ENCODE results near the gene RNF144B. TPM values are rescaled to one million over a fixed set of nuclear protein-coding genes. Genes with fewer than 3 reads are reported as not detected.

Gene RNF144B
- total and polyA plus RNA-seq, 2 donors (not counting 1 experiment from before 2014, with no cell fraction given): 0.61 to 0.83 TPM

GRCh38 chr6:18496462-18496861 lies 109.3 kb downstream of the RNF144B start:
- H3K9me3 ChIP-seq (ENCODE audit: control insufficient read depth, insufficient read depth, low read depth, low read length): no peaks in the 10 kb centered on the region
- no peaks in the 10 kb centered on the region for H3K27me3 ChIP-seq (ENCODE audit: control insufficient read depth, insufficient read depth, low read length)
- peak in 1 of 2 donors; percentile 82 for DNase-seq (ENCODE audit: low read depth in 2 of 2)
- no peaks in the 10 kb centered on the region for H4K20me1 ChIP-seq (ENCODE audit: control insufficient read depth, extremely low read depth, insufficient read depth, low read length)
- H3K4me2 ChIP-seq (ENCODE audit: extremely low read depth, insufficient read depth, low read length): no peak overlapping the region
- no peak overlapping the region for H3K4me3 ChIP-seq (replicated peaks in 1 of 4; ENCODE audit: control extremely low read depth in 1 of 4, insufficient read depth in 1 of 4, low read depth in 3 of 4, low read length in 4 of 4)
- H3K27ac ChIP-seq (ENCODE audit: insufficient read depth, low read length): no peak overlapping the region
- no peak overlapping the region for H2AFZ ChIP-seq (ENCODE audit: low read length)
- no peak overlapping the region for H3K9ac ChIP-seq (ENCODE audit: insufficient read depth, low read length)
- H3K36me3 ChIP-seq (ENCODE audit: control insufficient read depth, insufficient read depth, low read length): no peaks in the 10 kb centered on the region
- H3K79me2 ChIP-seq (ENCODE audit: control insufficient read depth, insufficient read depth, low read length): no peaks in the 10 kb centered on the region
- H3K4me1 ChIP-seq (ENCODE audit: control insufficient read depth, extremely low read depth, insufficient read depth, low read length): no peaks in the 10 kb centered on the region
- no peak for TF ChIP-seq CTCF (conservative IDR thresholded peaks at IDR 0.05 in 1 of 2, IDR thresholded peaks at IDR 0.05 in 1 of 2; ENCODE audit: low read depth in 1 of 2, low read length in 2 of 2)
- TF ChIP-seq EZH2 (IDR thresholded peaks at IDR 0.05; ENCODE audit: low read length, missing control alignments): no peak

DNA sequence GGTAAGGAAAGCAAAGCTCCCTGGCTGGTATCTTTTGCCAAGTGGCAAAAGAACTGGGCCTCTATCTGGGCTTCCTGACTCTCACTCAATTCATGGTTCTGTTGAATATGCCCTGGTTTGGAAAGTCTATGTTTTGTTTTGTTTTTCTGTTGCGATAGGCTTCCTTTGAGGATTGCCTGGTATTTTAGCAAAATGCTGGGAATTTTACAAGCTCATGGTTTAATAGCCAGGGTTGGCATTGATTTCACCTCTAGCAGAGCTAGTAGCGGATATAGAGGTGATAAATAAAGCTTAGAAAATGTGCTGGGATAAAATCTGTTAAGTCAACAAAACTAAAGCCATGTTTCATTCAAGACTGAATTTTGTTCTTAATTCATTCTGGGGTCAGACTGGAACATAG lies 109.9 kb downstream of the RNF144B start:
- Histone ChIP-seq H3K4me3 (replicated peaks in 1 of 4; ENCODE audit: control extremely low read depth in 1 of 4, insufficient read depth in 1 of 4, low read depth in 3 of 4, low read length in 4 of 4) (no peak overlapping the region), H2AFZ (ENCODE audit: low read length) (no peak overlapping the region), H3K4me2 (ENCODE audit: extremely low read depth, insufficient read depth, low read length) (no peak overlapping the region), H3K36me3 (ENCODE audit: control insufficient read depth, insufficient read depth, low read length) (no peaks in the 10 kb centered on the region), H3K9ac (ENCODE audit: insufficient read depth, low read length) (no peak overlapping the region), H3K27ac (ENCODE audit: insufficient read depth, low read length) (no peak overlapping the region), H3K4me1 (ENCODE audit: control insufficient read depth, extremely low read depth, insufficient read depth, low read length) (no peaks in the 10 kb centered on the region), H3K79me2 (ENCODE audit: control insufficient read depth, insufficient read depth, low read length) (no peaks in the 10 kb centered on the region), H4K20me1 (ENCODE audit: control insufficient read depth, extremely low read depth, insufficient read depth, low read length) (no peaks in the 10 kb centered on the region), H3K27me3 (ENCODE audit: control insufficient read depth, insufficient read depth, low read length) (no peaks in the 10 kb centered on the region), H3K9me3 (ENCODE audit: control insufficient read depth, insufficient read depth, low read depth, low read length) (no peaks in the 10 kb centered on the region)
- DNase-seq (ENCODE audit: low read depth in 2 of 2): peak in 1 of 2 donors; percentile 11
- TF ChIP-seq CTCF (conservative IDR thresholded peaks at IDR 0.05 in 1 of 2, IDR thresholded peaks at IDR 0.05 in 1 of 2; ENCODE audit: low read depth in 1 of 2, low read length in 2 of 2): no peak
- no peak for TF ChIP-seq EZH2 (IDR thresholded peaks at IDR 0.05; ENCODE audit: low read length, missing control alignments)

GRCh38 chr6:18498408-18498807 lies 111.3 kb downstream of the RNF144B start:
- no peak overlapping the region for H3K4me2 ChIP-seq (ENCODE audit: extremely low read depth, insufficient read depth, low read length)
- H4K20me1 ChIP-seq (ENCODE audit: control insufficient read depth, extremely low read depth, insufficient read depth, low read length): no peaks in the 10 kb centered on the region
- H3K79me2 ChIP-seq (ENCODE audit: control insufficient read depth, insufficient read depth, low read length): no peaks in the 10 kb centered on the region
- peaks cover 1% of the 10 kb centered on the region for H3K4me1 ChIP-seq (ENCODE audit: control insufficient read depth, extremely low read depth, insufficient read depth, low read length)
- H3K9me3 ChIP-seq (ENCODE audit: control insufficient read depth, insufficient read depth, low read depth, low read length): no peaks in the 10 kb centered on the region
- no peaks in the 10 kb centered on the region for H3K36me3 ChIP-seq (ENCODE audit: control insufficient read depth, insufficient read depth, low read length)
- no peaks in the 10 kb centered on the region for H3K27me3 ChIP-seq (ENCODE audit: control insufficient read depth, insufficient read depth, low read length)
- no peak overlapping the region for H2AFZ ChIP-seq (ENCODE audit: low read length)
- no peak overlapping the region for H3K4me3 ChIP-seq (replicated peaks in 1 of 4; ENCODE audit: control extremely low read depth in 1 of 4, insufficient read depth in 1 of 4, low read depth in 3 of 4, low read length in 4 of 4)
- no peak overlapping the region for H3K27ac ChIP-seq (ENCODE audit: insufficient read depth, low read length)
- no peak overlapping the region for H3K9ac ChIP-seq (ENCODE audit: insufficient read depth, low read length)
- DNase-seq (ENCODE audit: low read depth in 2 of 2): no peak
- no peak for TF ChIP-seq CTCF (conservative IDR thresholded peaks at IDR 0.05 in 1 of 2, IDR thresholded peaks at IDR 0.05 in 1 of 2; ENCODE audit: low read depth in 1 of 2, low read length in 2 of 2)
- TF ChIP-seq EZH2 (IDR thresholded peaks at IDR 0.05; ENCODE audit: low read length, missing control alignments): no peak

Measured in fibroblast of lung (primary cell).